ENCODE results near the gene SORCS1. TPM values are rescaled to one million over a fixed set of nuclear protein-coding genes. Genes with fewer than 3 reads are reported as not detected.

Gene SORCS1
- total RNA-seq, 1 donor from 2014 or later = 11.1 TPM

GRCh38 chr10:106819490-106819889 is 345.0 kb downstream of the SORCS1 start:
- no peaks in the 10 kb centered on the region for H3K9me3 ChIP-seq (ENCODE audit: low read depth)
- H3K27me3 ChIP-seq = no peaks in the 10 kb centered on the region
- H3K27ac ChIP-seq = no peak overlapping the region
- H3K36me3 ChIP-seq = no peaks in the 10 kb centered on the region
- no peak overlapping the region for H2AFZ ChIP-seq (replicated peaks)
- TF ChIP-seq CTCF (IDR thresholded peaks at IDR 0.05) = no peak
- no peak for TF ChIP-seq EZH2phosphoT487 (IDR thresholded peaks at IDR 0.05)
- no peak for TF ChIP-seq EZH2 (IDR thresholded peaks at IDR 0.05)
- H3K27me3 Mint-ChIP-seq (ENCODE audit: insufficient read depth, low read depth) = no peaks in the 10 kb centered on the region
- no peak overlapping the region for H3K9ac ChIP-seq
- H3K27ac Mint-ChIP-seq = no peak overlapping the region
- no peaks in the 10 kb centered on the region for H4K20me1 ChIP-seq (ENCODE audit: low read depth)
- H3K4me3 Mint-ChIP-seq = no peak overlapping the region
- no peaks in the 10 kb centered on the region for H3K36me3 Mint-ChIP-seq
- H3K79me2 ChIP-seq (ENCODE audit: low read depth) = no peaks in the 10 kb centered on the region
- H3F3A ChIP-seq (ENCODE audit: low read depth) = peaks cover 31% of the 10 kb centered on the region
- no peak overlapping the region for H3K4me2 ChIP-seq
- H3K4me3 ChIP-seq = no peak overlapping the region
- H3K4me1 ChIP-seq = peaks cover 33% of the 10 kb centered on the region
- no peak for DNase-seq (ENCODE audit: low spot score)
- H3K4me1 Mint-ChIP-seq = peaks cover 32% of the 10 kb centered on the region
- H3K9me3 Mint-ChIP-seq = no peaks in the 10 kb centered on the region

GRCh38 chr10:106816318-106817085 is 348.0 kb downstream of the SORCS1 start:
- no peak overlapping the region for H3K9ac ChIP-seq
- Mint-ChIP-seq H3K27ac (peak overlapping the region; percentile 28), H3K27me3 (ENCODE audit: insufficient read depth, low read depth) (no peaks in the 10 kb centered on the region), H3K9me3 (no peaks in the 10 kb centered on the region), H3K4me1 (peaks cover 31% of the 10 kb centered on the region), H3K4me3 (no peak overlapping the region), H3K36me3 (no peaks in the 10 kb centered on the region)
- peaks cover 31% of the 10 kb centered on the region for H3F3A ChIP-seq (ENCODE audit: low read depth)
- H3K4me1 ChIP-seq = peaks cover 36% of the 10 kb centered on the region
- no peaks in the 10 kb centered on the region for H3K27me3 ChIP-seq
- H3K79me2 ChIP-seq (ENCODE audit: low read depth) = no peaks in the 10 kb centered on the region
- H4K20me1 ChIP-seq (ENCODE audit: low read depth) = no peaks in the 10 kb centered on the region
- DNase-seq (ENCODE audit: low spot score) = peak; percentile 88
- no peaks in the 10 kb centered on the region for H3K36me3 ChIP-seq
- peak overlapping the region; percentile 73 for H3K4me2 ChIP-seq
- no peaks in the 10 kb centered on the region for H3K9me3 ChIP-seq (ENCODE audit: low read depth)
- H3K27ac ChIP-seq = peak overlapping the region; percentile 96
- no peak for TF ChIP-seq CTCF (IDR thresholded peaks at IDR 0.05)
- no peak for TF ChIP-seq EZH2 (IDR thresholded peaks at IDR 0.05)
- no peak for TF ChIP-seq EZH2phosphoT487 (IDR thresholded peaks at IDR 0.05)
- no peak overlapping the region for H2AFZ ChIP-seq (replicated peaks)
- H3K4me3 ChIP-seq = peak overlapping the region; percentile 34

GRCh38 chr10:106815427-106816043 is 349.0 kb downstream of the SORCS1 start:
- TF ChIP-seq CTCF (IDR thresholded peaks at IDR 0.05) = no peak
- TF ChIP-seq EZH2 (IDR thresholded peaks at IDR 0.05) = no peak
- TF ChIP-seq EZH2phosphoT487 (IDR thresholded peaks at IDR 0.05) = no peak
- Histone ChIP-seq H3K27ac (peak overlapping the region; percentile 84), H3K79me2 (ENCODE audit: low read depth) (no peaks in the 10 kb centered on the region), H3K36me3 (no peaks in the 10 kb centered on the region), H3K4me2 (peak overlapping the region; percentile 73), H3K27me3 (no peaks in the 10 kb centered on the region), H3F3A (ENCODE audit: low read depth) (peaks cover 31% of the 10 kb centered on the region), H2AFZ (replicated peaks) (no peak overlapping the region), H3K4me1 (peaks cover 43% of the 10 kb centered on the region), H4K20me1 (ENCODE audit: low read depth) (no peaks in the 10 kb centered on the region), H3K9ac (no peak overlapping the region), H3K4me3 (no peak overlapping the region), H3K9me3 (ENCODE audit: low read depth) (no peaks in the 10 kb centered on the region)
- peaks cover 35% of the 10 kb centered on the region for H3K4me1 Mint-ChIP-seq
- no peak overlapping the region for H3K4me3 Mint-ChIP-seq
- DNase-seq (ENCODE audit: low spot score) = no peak
- no peaks in the 10 kb centered on the region for H3K27me3 Mint-ChIP-seq (ENCODE audit: insufficient read depth, low read depth)
- no peaks in the 10 kb centered on the region for H3K36me3 Mint-ChIP-seq
- no peaks in the 10 kb centered on the region for H3K9me3 Mint-ChIP-seq
- no peak overlapping the region for H3K27ac Mint-ChIP-seq

All from neural progenitor cell (in vitro differentiated cells).